Transverse colon (tissue), 4 donors: ENCODE measurements around the gene KSR1. TPM values are rescaled to one million over a fixed set of nuclear protein-coding genes. Genes with fewer than 3 reads are reported as not detected.
"Not testable (repeated sequence)": the region's sequence is repeated elsewhere in the genome, so short reads cannot be mapped to it uniquely, and the experiment has no call there.

ENCODE experiments used
- DNase-seq: peaks from one replicate; pipeline ENCODE4 v3.0.0-alpha.2; 2019
- H3K27ac ChIP-seq, 4 donors: fragments of 200-600 bp; sonication (generic); 2 replicates each; pipeline ENCODE4 v1.5.1; 2016 to 2018; ENCODE audit warnings: inconsistent platforms in 4 of 4
- H3K27me3 ChIP-seq: fragments of 200-600 bp; sonication (generic); 2 replicates; pipeline ENCODE4 v1.5.1; 2017; ENCODE audit warnings: inconsistent platforms
- H3K36me3 ChIP-seq, 4 donors: fragments of 200-600 bp; sonication (generic); 2 replicates each; pipeline ENCODE4 v1.5.1; 2017 to 2019; ENCODE audit warnings: inconsistent platforms in 4 of 4
- H3K4me1 ChIP-seq, 4 donors: fragments of 200-600 bp; sonication (generic); 2 replicates each; pipeline ENCODE4 v1.5.1; 2017 to 2020; ENCODE audit warnings: inconsistent platforms in 4 of 4
- H3K4me3 ChIP-seq, 4 donors: fragments of 200-600 bp; sonication (generic); 1 replicate in 1 of 4; 2 replicates in 3 of 4; pipeline versions ENCODE4 v1.5.1 to v1.6.1; 2017 to 2019; ENCODE audit warnings: inconsistent platforms in 4 of 4
- H3K9me3 ChIP-seq, 2 donors: fragments of 200-600 bp; sonication (generic); 2 replicates each; pipeline ENCODE4 v1.5.1; 2017 to 2019; ENCODE audit warnings: inconsistent platforms in 2 of 2
- EP300 ChIP-seq: sonication (generic); formaldehyde crosslinking; IDR thresholded peaks from one replicate; pipeline ENCODE4 v1.6.1; 2017; ENCODE audit warnings: antibody characterized with exemption, low read depth
- POLR2A ChIP-seq: fragments of 450-650 bp; IDR thresholded peaks from one replicate; pipeline ENCODE4 v1.6.1; 2016; ENCODE audit warnings: antibody characterized with exemption, mild to moderate bottlenecking, moderate library complexity
- POLR2AphosphoS5 ChIP-seq, 3 donors: sonication (generic); formaldehyde crosslinking; IDR thresholded peaks; one replicate each; pipeline ENCODE4 v1.6.1; 2016; ENCODE audit warnings: antibody characterized with exemption in 3 of 3
- WGBS, 2 donors: methylation state at CpG; one replicate each; pipeline ENCODE4 v1.1.5; 2018; ENCODE audit warnings: low coverage in 1 of 2; 5-methylcytosine and 5-hydroxymethylcytosine counted together
- in situ Hi-C, 4 donors: fragments of 200-750 bp; cut with MboI; loops; one replicate each; pipeline versions ENCODE4 v1.15.0 to v1.15.1; 2017; ENCODE audit warnings: low sequenced_read_pairs in 3 of 4, low pct_ligation_motif_present in 1 of 4, low pct_unique_long_range_greater_than_20kb in 1 of 4
- intact Hi-C: fragments of 100-400 bp; cut with DNase I; formaldehyde crosslinking; loops from one replicate; pipeline ENCODE4 v1.15.1; 2023; ENCODE audit warnings: low total_unique reads
- total RNA-seq, 4 donors: library from RNA; depleted of rRNA; stranded (reverse); fragments of >200 nt; gene quantifications; one replicate each; pipeline ENCODE4 v1.1.0, GENCODE V29; 2016
- TF ChIP-seq, protein P1 (sequence below), 5 experiments: fragments of 200-600 bp in 3 of 5; fragments of 450-650 bp in 2 of 5; sonication (generic) in 3 of 5; IDR thresholded peaks; 1 replicate in 2 of 5; 2 replicates in 3 of 5; pipeline ENCODE4 v1.5.1; 2016 to 2017; ENCODE audit warnings: antibody characterized with exemption in 5 of 5, inconsistent platforms in 3 of 5, mild to moderate bottlenecking in 2 of 5, moderate library complexity in 1 of 5

The KSR1 gene
- total RNA-seq, 4 donors from 2014 or later, result 8.2 to 55.7 (median 30.9) TPM

- no peaks in the 10 kb centered on the region for H3K9me3 ChIP-seq
- no peaks in the 10 kb centered on the region for H3K36me3 ChIP-seq
- in situ Hi-C loops, result loop anchor here in 2 of 4 donors (25.0 kb wide), 3 partner anchors 100 to 225 kb away; no protein-coding TSS in a partner anchor
- intact Hi-C loops, result no loop called here
- H3K27me3 ChIP-seq, result peaks cover 4% of the 10 kb centered on the region
- WGBS, 2 donors, result 75 to 81% methylated on average over 3 of the region's 3 CpGs
- TF ChIP-seq EP300, result no peak
- TF ChIP-seq POLR2AphosphoS5 (IDR thresholded peaks at IDR 0.05), result no peak
- no peak for TF ChIP-seq POLR2A
- TF ChIP-seq, protein P1, sequence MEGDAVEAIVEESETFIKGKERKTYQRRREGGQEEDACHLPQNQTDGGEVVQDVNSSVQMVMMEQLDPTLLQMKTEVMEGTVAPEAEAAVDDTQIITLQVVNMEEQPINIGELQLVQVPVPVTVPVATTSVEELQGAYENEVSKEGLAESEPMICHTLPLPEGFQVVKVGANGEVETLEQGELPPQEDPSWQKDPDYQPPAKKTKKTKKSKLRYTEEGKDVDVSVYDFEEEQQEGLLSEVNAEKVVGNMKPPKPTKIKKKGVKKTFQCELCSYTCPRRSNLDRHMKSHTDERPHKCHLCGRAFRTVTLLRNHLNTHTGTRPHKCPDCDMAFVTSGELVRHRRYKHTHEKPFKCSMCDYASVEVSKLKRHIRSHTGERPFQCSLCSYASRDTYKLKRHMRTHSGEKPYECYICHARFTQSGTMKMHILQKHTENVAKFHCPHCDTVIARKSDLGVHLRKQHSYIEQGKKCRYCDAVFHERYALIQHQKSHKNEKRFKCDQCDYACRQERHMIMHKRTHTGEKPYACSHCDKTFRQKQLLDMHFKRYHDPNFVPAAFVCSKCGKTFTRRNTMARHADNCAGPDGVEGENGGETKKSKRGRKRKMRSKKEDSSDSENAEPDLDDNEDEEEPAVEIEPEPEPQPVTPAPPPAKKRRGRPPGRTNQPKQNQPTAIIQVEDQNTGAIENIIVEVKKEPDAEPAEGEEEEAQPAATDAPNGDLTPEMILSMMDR (IDR thresholded peaks at IDR 0.05), result no peak
- peaks cover 5 to 25% (median 9%) of the 10 kb centered on the region in 4 donors for H3K4me1 ChIP-seq
- no peak overlapping the region for H3K4me3 ChIP-seq
- H3K27ac ChIP-seq, result no peak overlapping the region
- DNase-seq, result no peak
Observed at GRCh38 chr17:27462714-27463113, 6.5 kb downstream of the KSR1 start.

- 88 to 100% methylated on average over 3 to 4 of the region's 4 CpGs for WGBS, 2 donors
- DNase-seq, result no peak
- intact Hi-C loops, result no loop called here
Observed at GRCh38 chr17:27463235-27463677, 7.0 kb downstream of the KSR1 start.

DNA sequence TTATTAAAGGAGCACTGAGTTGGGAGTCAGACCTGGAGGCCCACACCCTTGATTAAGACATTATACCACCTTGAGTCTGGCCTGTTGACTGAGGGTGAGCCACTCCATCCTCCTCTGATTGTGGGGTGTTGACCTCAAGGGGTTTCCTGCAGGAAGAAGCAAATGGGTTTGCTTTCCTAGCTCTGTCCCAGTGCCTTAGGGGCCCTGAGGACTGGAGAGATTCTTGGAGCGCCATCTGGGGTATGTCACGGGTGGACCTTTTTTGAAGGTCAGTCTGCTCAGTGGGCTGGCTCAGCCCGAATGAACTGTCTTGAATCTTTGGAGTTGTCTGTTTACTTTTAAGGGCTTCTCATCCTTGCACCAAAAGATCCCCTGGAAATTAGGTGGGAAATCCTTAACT lies 7.8 kb downstream of the KSR1 start:
- H3K4me1 ChIP-seq, result peaks cover 0 to 14% (median under 1%) of the 10 kb centered on the region in 4 donors
- intact Hi-C loops, result not testable (repeated sequence)
- in situ Hi-C loops, result loop anchor here in 2 of 4 donors (25.0 kb wide), 3 partner anchors 102 to 227 kb away; no protein-coding TSS in a partner anchor

More at GRCh38 chr17:27463235-27463677, 7.0 kb downstream of the KSR1 start:
- Histone ChIP-seq H3K36me3 (no peaks in the 10 kb centered on the region), H3K4me1 (peaks cover 0 to 20% (median 4%) of the 10 kb centered on the region in 4 donors), H3K27me3 (peaks cover under 1% of the 10 kb centered on the region), H3K27ac (no peak overlapping the region), H3K9me3 (no peaks in the 10 kb centered on the region), H3K4me3 (no peak overlapping the region)
- TF ChIP-seq, protein P1 (IDR thresholded peaks at IDR 0.05), result no peak
- no peak for TF ChIP-seq POLR2A
- TF ChIP-seq POLR2AphosphoS5 (IDR thresholded peaks at IDR 0.05), result no peak
- TF ChIP-seq EP300, result no peak
- in situ Hi-C loops, result loop anchor here in 2 of 4 donors (25.0 kb wide), 3 partner anchors 101 to 226 kb away; no protein-coding TSS in a partner anchor

GRCh38 chr17:27464431-27464830 lies 8.2 kb downstream of the KSR1 start:
- intact Hi-C loops, result no loop called here
- Histone ChIP-seq H3K27ac (no peak overlapping the region), H3K4me1 (peaks cover 0 to 13% (median 0%) of the 10 kb centered on the region in 4 donors), H3K36me3 (no peaks in the 10 kb centered on the region), H3K27me3 (no peaks in the 10 kb centered on the region), H3K4me3 (no peak overlapping the region), H3K9me3 (no peaks in the 10 kb centered on the region)
- 96 to 100% methylated on average over 1 of the region's 1 CpG for WGBS, 2 donors
- no peak for DNase-seq
- TF ChIP-seq EP300 (no peak), POLR2A (no peak), POLR2AphosphoS5 (IDR thresholded peaks at IDR 0.05) (no peak)
- TF ChIP-seq, protein P1 (IDR thresholded peaks at IDR 0.05), result no peak
- in situ Hi-C loops, result loop anchor here in 2 of 4 donors (25.0 kb wide), 3 partner anchors 102 to 227 kb away; no protein-coding TSS in a partner anchor

More for the DNA sequence above, 7.8 kb downstream of the KSR1 start:
- H3K4me3 ChIP-seq, H3K27ac ChIP-seq, H3K9me3 ChIP-seq, H3K27me3 ChIP-seq, H3K36me3 ChIP-seq, DNase-seq: not testable (repeated sequence)
- WGBS, 2 donors, result 90% methylated on average over 3 of the region's 3 CpGs; no CpG with 5 or more reads in 1 of the 2 donors

DNA sequence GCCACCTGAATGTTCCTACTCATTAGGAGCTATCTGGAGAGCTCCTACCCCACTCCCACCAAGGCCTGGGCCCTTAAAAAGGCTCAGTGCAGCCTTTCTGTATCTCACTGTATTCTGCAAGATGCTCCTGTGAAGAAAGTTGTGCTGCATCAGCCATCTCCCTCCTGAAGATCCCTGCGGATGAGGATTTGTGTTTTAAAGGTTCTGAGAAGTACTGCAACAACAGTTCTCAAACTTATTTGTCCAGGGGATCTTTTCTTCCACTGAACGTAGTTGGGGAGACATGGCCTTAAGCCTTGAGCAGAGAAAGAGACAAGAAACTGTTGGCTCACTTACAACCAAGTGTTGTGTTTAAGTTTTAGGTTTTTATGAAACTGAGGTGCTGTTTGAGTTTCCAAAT lies 9.6 kb downstream of the KSR1 start:
- H3K9me3 ChIP-seq, H3K4me1 ChIP-seq, H3K27me3 ChIP-seq, intact Hi-C loops, H3K27ac ChIP-seq, H3K4me3 ChIP-seq, DNase-seq, H3K36me3 ChIP-seq: not testable (repeated sequence)
- in situ Hi-C loops, result loop anchor here in 2 of 4 donors (25.0 kb wide), 3 partner anchors 104 to 229 kb away; no protein-coding TSS in a partner anchor
- WGBS, 2 donors, result 60 to 90% methylated on average over 1 to 2 of the region's 2 CpGs
